Stimulated activated CD8-positive, alpha-beta memory T cell treated with anti-CD3 and anti-CD28 coated beads, Interleukin-4, amount 100 ng/mL, for 1 hour (primary cell): ENCODE measurements around the gene ALX4.
A peak's percentile ranks its signal among the peaks of the same experiment; 100 is the strongest.

Source experiments
- DNase-seq, 2 donors: peaks; one replicate each; pipeline ENCODE4 v3.0.0-alpha.2; 2020; ENCODE audit warnings: low read depth in 2 of 2, low spot score in 1 of 2

Gene ALX4

DNA sequence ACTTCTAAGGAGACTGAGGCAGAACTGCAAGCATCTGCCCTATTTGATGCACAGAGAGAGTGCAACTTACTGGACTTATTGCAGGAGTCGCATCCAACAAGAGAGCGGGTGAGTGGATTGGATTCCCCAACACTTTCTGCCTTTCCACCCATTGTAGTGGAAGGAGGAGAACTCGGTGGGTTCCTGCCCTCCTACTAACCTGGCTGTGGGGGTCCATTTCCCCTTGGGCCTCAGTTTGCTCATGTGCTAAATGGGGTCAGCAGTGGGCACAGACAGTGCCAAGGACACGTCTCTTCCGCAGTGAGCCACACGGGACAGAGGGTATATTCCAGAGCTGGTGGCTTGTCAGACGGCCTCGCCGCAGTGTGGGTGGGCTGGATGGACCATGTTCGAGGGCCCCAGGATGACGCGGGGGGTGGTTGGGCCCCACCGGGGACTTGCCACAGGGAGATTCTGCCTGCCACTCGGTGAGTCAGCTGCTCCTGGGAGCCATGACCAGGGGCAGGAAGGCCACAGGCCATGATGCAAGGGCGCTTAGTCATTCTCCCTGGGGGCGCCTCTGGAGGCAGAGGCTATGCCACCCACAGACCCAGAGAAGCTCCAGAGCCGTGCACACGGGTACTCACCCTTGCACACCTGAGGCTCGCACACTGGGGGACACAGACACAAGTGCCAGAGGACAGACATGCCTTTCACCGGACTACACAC lies 8.2 kb downstream of the ALX4 start:
- DNase-seq, result no peak

- DNase-seq, result no peak
These were observed 8.9 kb downstream of the ALX4 start for GRCh38 chr11:44300844-44301563.

- DNase-seq, result no peak
These were observed 11.1 kb downstream of the ALX4 start for GRCh38 chr11:44298862-44299261.

GRCh38 chr11:44290208-44290607 lies 19.7 kb downstream of the ALX4 start:
- no peak for DNase-seq

DNA sequence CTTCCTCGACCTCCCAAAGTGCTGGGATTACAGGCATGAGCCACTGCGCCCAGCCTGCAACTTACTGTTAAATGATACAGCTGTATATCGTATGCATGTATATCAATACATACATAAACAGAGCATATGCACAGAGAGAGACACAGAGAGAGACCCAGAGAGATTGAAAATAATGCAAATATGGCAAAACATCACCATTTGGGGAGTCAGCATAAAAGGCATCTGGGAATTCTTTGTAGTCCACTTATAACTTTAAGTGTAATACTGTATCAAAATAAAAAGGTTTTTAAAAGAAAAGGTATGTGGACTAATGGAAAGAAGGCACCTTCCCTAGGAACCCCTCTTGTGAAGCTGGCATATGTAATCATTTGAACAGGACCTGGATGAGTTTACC lies 21.8 kb downstream of the ALX4 start:
- no peak for DNase-seq

DNA sequence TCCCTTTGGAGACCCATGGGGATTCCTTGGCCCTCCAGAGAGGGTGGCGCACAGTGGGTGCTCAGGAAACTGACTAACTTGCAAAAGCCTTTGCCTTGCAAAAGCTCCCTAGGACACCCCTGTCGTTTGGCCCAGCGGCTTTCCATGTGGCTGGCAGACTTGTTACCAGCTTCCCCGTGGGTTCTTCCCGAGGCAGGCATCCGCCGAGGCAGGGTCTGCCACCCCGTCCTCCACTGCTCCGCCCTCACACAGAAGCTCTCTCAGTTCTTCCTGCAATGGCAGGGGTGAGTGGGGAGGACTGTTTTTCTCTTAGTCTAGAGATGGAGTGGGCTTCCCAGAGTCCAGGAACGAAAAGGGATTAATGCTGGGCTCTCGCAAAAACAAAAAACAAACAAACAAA lies 23.0 kb downstream of the ALX4 start:
- DNase-seq, result no peak

DNA sequence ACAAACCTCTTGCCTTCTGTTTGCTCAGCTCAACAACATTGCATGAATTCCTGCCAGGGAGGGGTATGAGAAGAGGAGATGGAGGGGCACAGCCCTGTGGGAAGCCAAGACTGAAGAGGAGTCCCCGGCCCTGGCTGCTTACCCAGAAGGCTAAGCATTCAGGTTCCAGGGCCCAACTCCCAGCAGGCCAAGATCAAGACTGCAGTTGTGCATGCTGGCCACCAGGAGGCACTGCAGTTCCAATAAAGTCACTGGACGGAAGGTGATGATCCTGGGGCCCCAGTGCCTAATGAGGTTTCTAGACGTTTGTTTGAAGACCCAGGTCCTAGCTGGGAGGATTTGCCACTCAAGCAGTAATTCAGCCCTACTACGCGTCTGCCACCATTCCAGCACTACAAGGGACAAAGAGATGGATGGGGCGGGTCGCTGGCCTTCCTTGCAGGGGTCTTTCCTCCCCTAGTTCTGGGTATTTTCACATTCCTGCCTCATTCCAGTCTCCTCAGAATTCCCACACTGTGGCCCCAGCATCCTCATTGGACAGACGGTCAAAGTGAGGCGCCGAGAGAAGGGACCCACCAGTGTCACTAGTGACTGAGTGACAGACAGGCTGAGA lies 23.6 kb downstream of the ALX4 start:
- peak in 1 of 2 donors; percentile 6 for DNase-seq

DNA sequence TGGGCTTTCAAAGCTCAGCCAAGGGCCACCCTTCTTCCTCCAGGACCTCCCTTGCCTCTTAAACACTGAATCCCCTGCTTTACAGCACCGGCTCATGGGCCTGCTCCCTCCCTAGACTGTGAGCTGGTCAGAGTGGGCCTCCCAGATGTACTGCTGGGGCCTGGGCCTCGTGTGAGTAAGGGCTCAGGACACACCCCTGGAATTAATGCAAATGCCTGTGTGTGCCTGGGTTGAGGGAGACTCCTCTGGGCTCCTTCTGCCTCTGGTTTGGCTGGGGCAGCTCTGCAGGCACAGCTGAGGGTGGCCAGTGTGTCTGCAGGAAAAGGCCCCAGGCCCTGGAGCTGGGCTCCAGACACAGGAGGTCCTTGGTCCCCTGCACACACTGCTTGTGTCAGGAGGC lies 24.2 kb downstream of the ALX4 start:
- DNase-seq, result no peak

- no peak for DNase-seq
These were observed 27.3 kb downstream of the ALX4 start for GRCh38 chr11:44282620-44283019.

DNA sequence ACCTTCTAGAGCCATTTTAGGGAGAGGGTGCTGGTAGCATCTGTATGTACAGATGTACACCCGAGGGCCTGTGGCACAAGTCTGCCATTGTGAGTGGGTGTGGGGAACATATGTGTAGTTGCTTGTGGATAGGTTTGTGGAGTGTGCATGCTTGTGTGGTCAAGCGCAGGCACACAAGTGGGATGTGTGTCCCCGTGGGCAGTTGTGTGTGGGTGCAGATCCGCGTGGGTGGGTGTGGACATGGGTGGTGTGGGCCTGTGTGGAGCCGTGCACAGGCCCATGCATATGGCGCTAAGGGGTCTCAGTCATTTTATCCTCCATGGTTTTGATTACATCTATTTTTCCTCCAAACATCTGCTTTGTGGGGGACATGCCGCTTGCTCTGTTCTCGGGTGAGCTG lies 28.8 kb downstream of the ALX4 start:
- no peak for DNase-seq

- no peak for DNase-seq
These were observed 29.7 kb downstream of the ALX4 start for GRCh38 chr11:44280257-44280656.

- DNase-seq, result no peak
These were observed 30.5 kb downstream of the ALX4 start for GRCh38 chr11:44279483-44279882.

DNA sequence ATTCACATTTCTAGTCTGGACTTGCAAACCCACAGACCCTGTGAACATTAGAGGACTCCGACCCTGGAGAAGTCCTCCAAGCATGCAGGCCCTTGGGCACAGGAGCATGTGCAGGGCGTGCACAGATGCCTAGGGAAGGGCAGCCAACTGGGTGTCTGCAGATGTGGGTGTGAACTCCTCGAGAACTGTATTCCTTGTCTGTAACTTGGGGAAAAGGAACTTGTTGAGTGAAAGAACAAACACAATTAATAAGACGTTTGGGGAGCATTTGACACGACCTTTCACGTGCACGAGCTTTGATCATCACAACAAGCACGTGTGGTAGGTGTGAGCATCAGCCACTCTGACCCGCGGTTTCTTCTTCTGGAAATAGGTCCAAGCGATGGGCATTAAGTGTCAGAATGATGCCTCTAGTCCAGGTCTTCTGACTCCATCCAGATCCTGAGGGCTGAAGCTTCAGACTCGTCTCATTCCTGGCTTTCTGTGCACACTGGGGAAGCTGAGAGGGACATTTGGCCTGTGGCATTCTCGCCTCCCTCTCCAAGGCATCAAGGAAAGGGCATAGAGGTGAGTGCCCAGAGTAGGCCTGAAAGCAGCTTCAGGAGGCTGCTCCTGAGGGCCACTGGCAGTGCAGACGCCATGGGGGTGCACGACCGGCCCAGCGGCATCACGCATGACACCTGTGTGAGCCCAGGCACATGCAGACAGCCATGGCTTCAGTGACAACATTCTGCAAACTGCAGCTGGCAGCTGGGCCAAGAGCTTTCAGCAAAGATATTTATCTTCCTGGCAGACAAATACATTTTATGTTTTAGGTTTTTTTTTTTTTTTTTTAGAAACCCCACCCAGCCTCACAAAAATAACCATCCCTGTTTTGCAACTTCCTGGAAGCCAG lies 32.5 kb downstream of the ALX4 start:
- DNase-seq, result no peak

DNA sequence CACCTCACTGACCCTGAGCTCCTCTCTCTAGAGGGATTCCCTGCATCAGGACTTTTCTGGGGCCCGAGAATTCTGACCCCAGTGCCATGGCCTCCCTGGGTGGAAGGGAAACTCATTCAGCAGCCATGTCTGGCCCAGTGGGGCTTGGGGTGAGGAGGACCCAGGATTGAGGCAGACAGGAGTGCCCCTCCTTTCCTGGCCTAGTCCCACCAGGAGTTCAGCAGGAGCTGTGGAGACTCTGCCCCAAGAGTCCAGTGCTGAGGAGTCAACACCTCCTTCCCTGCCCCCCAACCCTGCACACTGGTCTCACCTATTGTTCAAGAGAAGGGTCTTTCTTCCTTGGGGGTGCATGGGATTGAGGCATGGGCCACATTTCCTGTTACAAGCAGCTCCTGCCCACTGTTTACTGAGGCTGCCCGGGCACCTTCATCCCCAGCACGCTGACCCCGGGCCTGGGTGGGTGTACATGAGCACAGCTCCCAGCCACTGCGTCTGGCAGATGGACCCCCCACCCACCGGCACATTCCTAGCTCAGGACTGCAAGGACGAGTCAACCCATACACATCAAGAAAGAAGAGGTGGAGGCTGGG lies 33.9 kb downstream of the ALX4 start:
- DNase-seq, result no peak

GRCh38 chr11:44275241-44275640 lies 34.7 kb downstream of the ALX4 start:
- DNase-seq, result no peak

DNA sequence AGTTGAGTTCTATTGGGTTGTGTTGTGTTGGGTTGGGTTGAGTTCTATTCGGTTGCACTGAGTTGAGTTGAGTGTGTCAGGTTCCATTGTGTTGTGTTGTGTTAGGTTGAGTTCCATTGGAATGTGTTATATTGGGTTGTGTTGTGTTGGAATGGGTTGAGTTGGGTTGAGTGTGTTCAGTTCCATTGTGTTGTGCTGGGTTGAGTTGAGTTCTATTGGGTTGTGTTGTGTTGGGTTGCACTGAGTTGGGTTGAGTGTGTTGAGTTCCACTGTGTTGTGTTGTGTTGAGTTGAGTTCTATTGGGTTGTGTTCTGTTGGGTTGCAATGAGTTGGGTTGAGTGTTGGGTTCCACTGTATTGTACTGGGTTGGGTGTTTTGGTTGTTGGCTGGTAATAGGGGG lies 35.5 kb downstream of the ALX4 start:
- no peak for DNase-seq

GRCh38 chr11:44271286-44271685 lies 38.7 kb downstream of the ALX4 start:
- no peak for DNase-seq

- DNase-seq, result no peak
These were observed 39.3 kb downstream of the ALX4 start for GRCh38 chr11:44270403-44271273.

GRCh38 chr11:44269369-44270351 lies 40.3 kb downstream of the ALX4 start:
- DNase-seq, result no peak
